Keratinocyte (primary cell): ENCODE results near the gene CLRN3. TPM values are rescaled to one million over a fixed set of nuclear protein-coding genes. Genes with fewer than 3 reads are reported as not detected.

Experiments
- DNase-seq: peaks from one replicate; pipeline ENCODE4 v3.0.0-alpha.2; 2011; ENCODE audit warnings: low read depth, missing footprints, low spot score
- FAIRE-seq: peaks from 2 replicates; lab custom pipeline; 2011; peaks lifted over from hg19 to GRCh38; lab: Jason Lieb, UNC
- H2AFZ ChIP-seq: 2 replicates; pipeline ENCODE4 v1.6.0; 2012; ENCODE audit warnings: low read length, control low read depth, inconsistent platforms; ENCODE audit not compliant: control insufficient read depth
- H3K27ac ChIP-seq: 2 replicates; pipeline ENCODE4 v1.5.1; 2011; ENCODE audit warnings: low read length; ENCODE audit not compliant: control insufficient read depth, insufficient read depth
- H3K27me3 ChIP-seq: 3 replicates; pipeline ENCODE4 v1.6.0; 2011; ENCODE audit warnings: low read length; ENCODE audit not compliant: control insufficient read depth, insufficient read depth; ENCODE audit errors: extremely low read depth
- H3K36me3 ChIP-seq, 2 experiments: 2 replicates in 1 of 2; 3 replicates in 1 of 2; pipeline ENCODE4 v1.5.1; 2011; ENCODE audit warnings: low read length in 2 of 2, mild to moderate bottlenecking in 1 of 2; ENCODE audit not compliant: control insufficient read depth in 2 of 2, insufficient read depth in 2 of 2; ENCODE audit errors: extremely low read depth in 1 of 2
- H3K4me1 ChIP-seq: 3 replicates; pipeline ENCODE4 v1.5.1; 2011; ENCODE audit warnings: low read length; ENCODE audit not compliant: control insufficient read depth, insufficient read depth; ENCODE audit errors: extremely low read depth
- H3K4me2 ChIP-seq: 3 replicates; pipeline ENCODE4 v1.6.0; 2011; ENCODE audit warnings: low read depth, low read length; ENCODE audit not compliant: control insufficient read depth, insufficient read depth; ENCODE audit errors: extremely low read depth
- H3K4me3 ChIP-seq, 3 experiments: fragments of 200-600 bp in 1 of 3; sonication (generic) in 1 of 3; 2 replicates in 2 of 3; 3 replicates in 1 of 3; pipeline ENCODE4 v1.5.1; 2011 to 2016; ENCODE audit warnings: low read length in 3 of 3, mild to moderate bottlenecking in 3 of 3, control low read depth in 2 of 3, inconsistent platforms in 1 of 3, low read depth in 1 of 3, mixed read lengths in 1 of 3, mixed run types in 1 of 3, moderate library complexity in 1 of 3; ENCODE audit not compliant: control insufficient read depth in 2 of 3, insufficient read depth in 2 of 3; ENCODE audit errors: extremely low read depth in 1 of 3
- H3K79me2 ChIP-seq: 2 replicates; pipeline ENCODE4 v1.6.0; 2012; ENCODE audit warnings: low read length; ENCODE audit not compliant: control insufficient read depth, insufficient read depth
- H3K9ac ChIP-seq: 3 replicates; pipeline ENCODE4 v1.6.0; 2011; ENCODE audit warnings: low read length; ENCODE audit not compliant: control insufficient read depth, insufficient read depth; ENCODE audit errors: extremely low read depth
- H3K9me1 ChIP-seq: 3 replicates; pipeline ENCODE4 v1.6.0; 2011; ENCODE audit warnings: low read length; ENCODE audit not compliant: control insufficient read depth, insufficient read depth; ENCODE audit errors: extremely low read depth
- H3K9me3 ChIP-seq: 2 replicates; pipeline ENCODE4 v1.5.1; 2012; ENCODE audit warnings: low read depth, low read length; ENCODE audit not compliant: control insufficient read depth
- H4K20me1 ChIP-seq: 3 replicates; pipeline ENCODE4 v1.6.0; 2011; ENCODE audit warnings: low read length; ENCODE audit not compliant: control insufficient read depth, insufficient read depth; ENCODE audit errors: extremely low read depth
- CTCF ChIP-seq, 3 experiments: IDR thresholded peaks in 1 of 3; conservative IDR thresholded peaks in 1 of 3; optimal IDR thresholded peaks in 1 of 3; 2 replicates in 2 of 3; 3 replicates in 1 of 3; pipeline versions ENCODE3 to v1.5.1; 2011; ENCODE audit warnings: low read length in 3 of 3, mild to moderate bottlenecking in 3 of 3, moderate library complexity in 2 of 3, control low read depth in 1 of 3, inconsistent platforms in 1 of 3; ENCODE audit not compliant: insufficient read depth in 2 of 3; ENCODE audit errors: extremely low read depth in 1 of 3
- EZH2 ChIP-seq: IDR thresholded peaks from one replicate; pipeline ENCODE4 v1.6.1; 2012; ENCODE audit warnings: inconsistent platforms, mild to moderate bottlenecking, low read length, moderate library complexity
- dilution Hi-C: fragments of 300-500 bp; cut with MboI; formaldehyde crosslinking; loops from one replicate; pipeline ENCODE4 v1.7.0; 2020; ENCODE audit warnings: low sequenced_read_pairs; ENCODE audit not compliant: extremely low pct_ligation_motif_present
- polyA plus RNA-seq, 5 experiments: library from polyadenylated mRNA; depleted of rRNA in 3 of 5; stranded (reverse) in 3 of 5; stranded (forward) in 1 of 5; unstranded in 1 of 5; fragments of >200 nt; gene quantifications; 1 replicate in 1 of 5; 2 replicates in 3 of 5; 3 replicates in 1 of 5; pipeline versions ENCODE4 v1.2.1 to v1.2.3, GENCODE V29; 2011 to 2012; ENCODE audit warnings: missing spikeins in 2 of 5, low read depth in 1 of 5, low replicate concordance in 1 of 5

The CLRN3 gene
- polyA plus RNA-seq, 1 donor (not counting 4 experiments of a cell fraction or from before 2014, with no cell fraction given): not detected

- Histone ChIP-seq H4K20me1 (peaks cover 2% of the 10 kb centered on the region), H3K9me1 (no peaks in the 10 kb centered on the region), H3K4me1 (no peaks in the 10 kb centered on the region), H3K9ac (no peak overlapping the region), H2AFZ (no peak overlapping the region), H3K36me3 (no peaks in the 10 kb centered on the region), H3K4me3 (no peak overlapping the region), H3K9me3 (no peaks in the 10 kb centered on the region), H3K79me2 (no peaks in the 10 kb centered on the region), H3K27me3 (no peaks in the 10 kb centered on the region), H3K4me2 (no peak overlapping the region), H3K27ac (no peak overlapping the region)
- FAIRE-seq (no peak), DNase-seq (no peak)
- TF ChIP-seq EZH2 (no peak), CTCF (optimal IDR thresholded peaks at IDR 0.05 in 1 of 3, IDR thresholded peaks at IDR 0.05 in 1 of 3, conservative IDR thresholded peaks at IDR 0.05 in 1 of 3; ENCODE audit: extremely low read depth in 1 of 3, insufficient read depth in 2 of 3, low read length in 3 of 3) (no peak)
- dilution Hi-C loops: no loop called here
Measured at GRCh38 chr10:127830414-127830813, 62.3 kb downstream of the CLRN3 start.

Other genes starting within 250 kb of the CLRN3 start
- gene FOXI2, start 155.8 kb downstream of the CLRN3 start, polyA plus RNA-seq: not detected in 3 replicates
- 10.5 to 16.0 TPM (median 15.1 TPM) in 3 replicates for gene PTPRE, start 14.2 kb upstream of the CLRN3 start, polyA plus RNA-seq
- gene MKI67, start 233.5 kb upstream of the CLRN3 start, polyA plus RNA-seq: 0.95 to 12.2 TPM (median 10.4 TPM) in 3 replicates